ENCODE measurements around the gene BDNF. TPM values are rescaled to one million over a fixed set of nuclear protein-coding genes. Genes with fewer than 3 reads are reported as not detected.

Gene BDNF
- total and polyA plus RNA-seq, 4 donors = 0.75 to 6.2 (median 1.5) TPM

DNA sequence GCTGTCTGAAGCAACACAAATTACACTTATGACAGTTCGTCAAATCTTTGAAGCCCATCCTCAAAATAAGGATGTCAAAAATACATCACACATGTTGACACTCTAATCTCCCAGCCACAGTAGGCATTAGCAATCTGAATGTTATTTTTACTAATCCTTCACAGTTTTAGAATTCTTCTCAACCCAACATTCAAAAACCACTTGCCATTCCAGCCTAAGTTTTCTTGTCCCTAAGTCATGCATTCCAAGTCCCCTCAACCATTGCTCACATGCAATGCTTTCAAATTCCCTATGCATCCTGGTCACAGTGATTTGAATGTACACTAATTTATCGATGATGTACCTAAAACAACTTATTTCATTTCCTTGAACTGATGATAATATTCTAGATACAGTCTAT is 7.5 kb downstream of the BDNF start:
- WGBS, 2 donors = 95 to 96% methylated on average over 2 of the region's 2 CpGs
- intact Hi-C loops (cut with DNase I) = loop anchor here (10.0 kb wide), 2 partner anchors 412 to 1472 kb away; partner anchors contain the start of genes KIF18A (in 1 of the 2) and METTL15 (in 1 of the 2)
- Histone ChIP-seq H3K27ac (ENCODE audit: low read depth in 1 of 2, low read length in 2 of 2) (no peak overlapping the region), H3K4me1 (ENCODE audit: control insufficient read depth in 1 of 2, insufficient read depth in 2 of 2, low read length in 2 of 2) (no peaks in the 10 kb centered on the region), H3K27me3 (ENCODE audit: control insufficient read depth in 1 of 2, insufficient read depth in 2 of 2, low read length in 1 of 2) (no peaks in the 10 kb centered on the region), H3K9me3 (ENCODE audit: control insufficient read depth, low read length) (no peaks in the 10 kb centered on the region), H3K36me3 (ENCODE audit: control insufficient read depth in 1 of 2, insufficient read depth in 2 of 2, low read length in 1 of 2) (no peaks in the 10 kb centered on the region), H3K4me3 (ENCODE audit: low read length in 2 of 2) (no peak overlapping the region)
- ATAC-seq (ENCODE audit: low FRiP score) (no peak), DNase-seq (no peak)

DNA sequence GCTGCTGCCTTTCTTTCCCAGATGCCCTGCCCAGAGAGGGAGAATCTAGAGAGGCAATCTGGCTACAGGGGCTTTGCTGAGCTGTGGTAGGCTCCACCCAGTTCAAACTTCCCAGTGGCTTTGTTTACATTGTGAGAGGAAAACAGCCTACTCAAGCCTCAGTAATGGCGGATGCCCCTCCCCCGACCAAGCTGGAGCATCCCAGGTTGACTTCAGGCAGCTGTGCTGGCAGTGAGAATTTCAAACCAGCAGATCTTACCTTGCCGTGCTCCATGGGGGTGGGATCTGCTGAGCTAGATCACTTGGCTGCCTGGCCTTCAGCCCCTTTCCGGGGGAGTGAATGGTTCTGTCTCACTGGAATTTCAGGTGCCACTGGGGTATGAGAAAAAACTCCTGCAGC is 12.2 kb downstream of the BDNF start:
- 85 to 88% methylated on average over 4 of the region's 4 CpGs for WGBS, 2 donors
- Histone ChIP-seq H3K9me3 (ENCODE audit: control insufficient read depth, low read length) (no peaks in the 10 kb centered on the region), H3K4me1 (ENCODE audit: control insufficient read depth in 1 of 2, insufficient read depth in 2 of 2, low read length in 2 of 2) (peaks cover 0 to 1% of the 10 kb centered on the region in 2 donors), H3K36me3 (ENCODE audit: control insufficient read depth in 1 of 2, insufficient read depth in 2 of 2, low read length in 1 of 2) (no peaks in the 10 kb centered on the region), H3K4me3 (ENCODE audit: low read length in 2 of 2) (no peak overlapping the region), H3K27me3 (ENCODE audit: control insufficient read depth in 1 of 2, insufficient read depth in 2 of 2, low read length in 1 of 2) (no peaks in the 10 kb centered on the region), H3K27ac (ENCODE audit: low read depth in 1 of 2, low read length in 2 of 2) (no peak overlapping the region)
- intact Hi-C loops (cut with DNase I) = no loop called here
- ATAC-seq (ENCODE audit: low FRiP score) (no peak), DNase-seq (no peak)

DNA sequence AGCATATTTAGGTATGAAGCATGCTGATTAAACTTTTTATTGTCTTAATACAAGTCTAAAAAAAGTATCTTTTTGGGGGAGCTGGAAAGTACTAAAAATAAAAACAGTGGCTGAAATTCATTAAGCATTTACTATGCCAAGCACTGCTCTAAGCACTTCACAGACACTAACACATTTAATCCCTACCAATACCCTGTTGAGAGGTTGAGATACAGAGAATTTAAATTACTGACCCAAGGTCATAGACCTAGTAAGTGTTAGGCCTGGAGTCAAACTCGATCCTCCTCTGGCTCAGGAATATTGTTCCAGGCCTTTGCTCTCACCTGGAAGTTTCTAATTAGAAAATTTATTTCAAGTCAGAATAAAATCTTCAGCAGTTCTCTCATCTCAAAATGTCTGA is 18.6 kb downstream of the BDNF start:
- intact Hi-C loops (cut with DNase I) = no loop called here
- Histone ChIP-seq H3K27me3 (ENCODE audit: control insufficient read depth in 1 of 2, insufficient read depth in 2 of 2, low read length in 1 of 2) (no peaks in the 10 kb centered on the region), H3K36me3 (ENCODE audit: control insufficient read depth in 1 of 2, insufficient read depth in 2 of 2, low read length in 1 of 2) (no peaks in the 10 kb centered on the region), H3K27ac (ENCODE audit: low read depth in 1 of 2, low read length in 2 of 2) (no peak overlapping the region), H3K4me3 (ENCODE audit: low read length in 2 of 2) (no peak overlapping the region), H3K9me3 (ENCODE audit: control insufficient read depth, low read length) (no peaks in the 10 kb centered on the region), H3K4me1 (ENCODE audit: control insufficient read depth in 1 of 2, insufficient read depth in 2 of 2, low read length in 2 of 2) (peaks cover 0 to 1% of the 10 kb centered on the region in 2 donors)
- WGBS, 2 donors = 82 to 87% methylated on average over 1 of the region's 1 CpG
- ATAC-seq (ENCODE audit: low FRiP score) (no peak), DNase-seq (no peak)

DNA sequence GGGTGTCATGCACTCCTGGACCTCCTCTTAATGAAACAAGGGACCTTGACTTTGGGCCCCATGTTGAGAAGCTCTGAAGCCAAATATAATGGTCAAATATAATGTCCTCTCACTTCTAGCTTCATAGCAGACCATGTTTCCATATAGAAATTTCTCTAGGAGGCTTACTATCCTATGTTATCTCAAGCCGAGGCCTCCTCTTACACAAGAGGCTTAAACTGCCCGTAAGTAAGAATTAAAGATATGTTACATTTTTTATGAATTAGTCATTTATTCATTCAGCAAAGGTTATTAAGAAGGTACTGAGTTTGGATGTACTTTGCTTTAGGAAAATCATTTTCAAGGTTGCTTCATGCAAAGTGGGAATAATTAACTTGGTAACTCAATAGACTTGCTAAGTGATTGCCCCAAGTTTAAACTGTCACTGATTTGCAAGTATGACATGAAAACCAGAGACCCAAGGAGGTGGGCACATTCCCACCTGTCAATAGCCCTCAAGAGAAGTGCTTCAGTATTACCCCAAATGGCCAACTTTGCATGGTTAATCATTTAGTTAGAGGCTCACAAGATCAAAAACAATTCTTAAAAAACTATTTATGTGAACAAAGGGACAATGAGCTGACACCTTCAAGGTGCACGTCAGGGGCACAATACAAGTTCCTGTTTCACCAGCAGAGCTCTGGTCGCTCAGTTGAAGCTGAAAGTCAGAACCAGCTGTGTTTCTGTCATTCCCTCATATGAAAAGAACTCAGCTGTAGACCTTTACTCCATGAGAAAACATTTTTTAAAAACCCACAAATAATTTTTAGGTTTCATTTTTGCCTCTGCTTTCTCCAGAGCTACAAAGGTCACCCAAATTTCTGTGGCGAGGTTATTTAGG is 20.9 kb downstream of the BDNF start:
- Histone ChIP-seq H3K9me3 (ENCODE audit: control insufficient read depth, low read length) (no peaks in the 10 kb centered on the region), H3K4me3 (ENCODE audit: low read length in 2 of 2) (no peak overlapping the region), H3K27me3 (ENCODE audit: control insufficient read depth in 1 of 2, insufficient read depth in 2 of 2, low read length in 1 of 2) (no peaks in the 10 kb centered on the region), H3K27ac (ENCODE audit: low read depth in 1 of 2, low read length in 2 of 2) (no peak overlapping the region), H3K36me3 (ENCODE audit: control insufficient read depth in 1 of 2, insufficient read depth in 2 of 2, low read length in 1 of 2) (no peaks in the 10 kb centered on the region), H3K4me1 (ENCODE audit: control insufficient read depth in 1 of 2, insufficient read depth in 2 of 2, low read length in 2 of 2) (no peaks in the 10 kb centered on the region)
- intact Hi-C loops (cut with DNase I) = no loop called here
- ATAC-seq (ENCODE audit: low FRiP score) (no peak), DNase-seq (no peak)
- 86 to 88% methylated on average over 5 of the region's 5 CpGs for WGBS, 2 donors

DNA sequence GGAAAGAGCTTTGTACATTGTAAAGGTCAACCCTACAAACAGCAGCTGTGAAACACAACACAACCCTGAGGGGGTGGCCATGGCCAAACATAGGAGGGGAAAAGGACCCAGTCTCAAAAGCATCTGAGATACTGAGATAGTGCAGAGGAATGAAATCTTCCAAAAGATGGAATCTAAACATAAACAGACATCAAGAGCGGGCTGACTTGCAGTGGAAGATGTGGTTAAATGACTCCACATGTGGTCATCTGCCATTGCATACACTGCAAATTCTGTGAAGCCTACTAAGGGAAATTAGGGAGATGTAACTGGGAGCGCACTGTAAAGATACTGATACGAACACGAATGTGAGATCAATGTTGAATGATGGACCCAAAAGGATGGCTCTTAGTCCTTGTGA is 22.0 kb downstream of the BDNF start:
- H3K4me3 ChIP-seq (ENCODE audit: low read length in 2 of 2) = no peak overlapping the region
- DNase-seq (no peak), ATAC-seq (ENCODE audit: low FRiP score) (no peak)
- no peak overlapping the region for H3K27ac ChIP-seq (ENCODE audit: low read depth in 1 of 2, low read length in 2 of 2)
- H3K4me1 ChIP-seq (ENCODE audit: control insufficient read depth in 1 of 2, insufficient read depth in 2 of 2, low read length in 2 of 2) = no peaks in the 10 kb centered on the region
- no peaks in the 10 kb centered on the region for H3K27me3 ChIP-seq (ENCODE audit: control insufficient read depth in 1 of 2, insufficient read depth in 2 of 2, low read length in 1 of 2)
- no peaks in the 10 kb centered on the region for H3K9me3 ChIP-seq (ENCODE audit: control insufficient read depth, low read length)
- 73 to 83% methylated on average over 4 of the region's 4 CpGs for whole genome bisulfite sequencing, 2 donors
- intact Hi-C loops (cut with DNase I) = no loop called here
- H3K36me3 ChIP-seq (ENCODE audit: control insufficient read depth in 1 of 2, insufficient read depth in 2 of 2, low read length in 1 of 2) = no peaks in the 10 kb centered on the region

DNA sequence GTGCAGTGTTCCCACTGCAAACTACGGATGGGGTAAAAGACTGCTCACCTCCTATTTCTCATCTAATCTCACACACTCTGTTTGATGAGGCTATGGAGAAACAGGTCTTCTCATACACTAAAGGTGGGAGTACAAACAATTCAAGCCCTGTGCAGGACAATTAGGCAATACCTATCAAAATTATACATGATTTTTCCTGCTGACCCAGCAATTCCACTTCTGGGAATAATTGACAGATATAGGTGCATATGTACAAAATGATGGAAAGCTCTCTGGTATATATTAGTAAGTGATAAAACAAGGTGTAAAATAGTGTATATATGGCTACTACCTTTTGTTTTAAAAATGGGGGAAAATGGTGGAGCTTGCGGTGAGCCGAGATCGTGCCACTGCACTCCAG is 23.1 kb downstream of the BDNF start:
- WGBS, 2 donors = 96 to 98% methylated on average over 4 of the region's 4 CpGs
- no peaks in the 10 kb centered on the region for H3K27me3 ChIP-seq (ENCODE audit: control insufficient read depth in 1 of 2, insufficient read depth in 2 of 2, low read length in 1 of 2)
- DNase-seq (no peak), ATAC-seq (ENCODE audit: low FRiP score) (no peak)
- H3K4me1 ChIP-seq (ENCODE audit: control insufficient read depth in 1 of 2, insufficient read depth in 2 of 2, low read length in 2 of 2) = no peaks in the 10 kb centered on the region
- intact Hi-C loops (cut with DNase I) = no loop called here
- H3K36me3 ChIP-seq (ENCODE audit: control insufficient read depth in 1 of 2, insufficient read depth in 2 of 2, low read length in 1 of 2) = no peaks in the 10 kb centered on the region
- H3K27ac ChIP-seq (ENCODE audit: low read depth in 1 of 2, low read length in 2 of 2) = no peak overlapping the region
- H3K9me3 ChIP-seq (ENCODE audit: control insufficient read depth, low read length) = no peaks in the 10 kb centered on the region
- H3K4me3 ChIP-seq (ENCODE audit: low read length in 2 of 2) = no peak overlapping the region

DNA sequence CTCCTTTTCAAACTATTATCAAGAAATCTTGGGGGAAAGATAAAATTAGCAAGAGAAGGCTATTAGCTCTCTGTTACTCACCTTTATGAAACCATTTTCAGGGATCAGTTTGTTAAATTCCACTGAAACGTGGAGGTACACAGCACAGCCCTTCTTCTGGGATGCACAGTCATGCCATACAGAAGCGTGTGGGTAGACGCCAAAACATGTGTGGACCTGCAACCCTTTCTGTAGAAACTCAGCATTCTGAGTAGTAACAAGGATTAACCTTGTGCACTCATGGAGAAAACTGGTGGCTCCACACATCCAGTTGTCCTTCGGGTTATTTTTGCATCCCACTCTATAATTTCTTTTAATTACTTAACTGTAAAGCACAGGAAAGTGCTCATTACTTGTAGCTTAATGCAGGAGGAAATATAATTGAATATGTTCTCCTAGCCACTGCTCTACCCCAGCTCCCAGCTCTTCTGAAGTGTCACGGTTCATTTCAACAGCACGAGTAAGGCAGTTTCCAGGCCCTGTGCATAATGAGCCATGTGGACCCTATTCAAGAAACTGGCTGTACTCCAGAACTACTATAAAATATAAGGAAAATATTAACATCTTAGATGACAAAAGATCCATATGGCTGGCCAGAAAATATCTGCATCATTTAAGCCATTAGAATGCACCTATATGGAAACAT is 26.1 kb downstream of the BDNF start:
- H3K4me3 ChIP-seq (ENCODE audit: low read length in 2 of 2) = no peak overlapping the region
- H3K4me1 ChIP-seq (ENCODE audit: control insufficient read depth in 1 of 2, insufficient read depth in 2 of 2, low read length in 2 of 2) = no peaks in the 10 kb centered on the region
- 86% methylated on average over 6 of the region's 6 CpGs for WGBS, 2 donors
- H3K9me3 ChIP-seq (ENCODE audit: control insufficient read depth, low read length) = no peaks in the 10 kb centered on the region
- H3K27me3 ChIP-seq (ENCODE audit: control insufficient read depth in 1 of 2, insufficient read depth in 2 of 2, low read length in 1 of 2) = no peaks in the 10 kb centered on the region
- H3K27ac ChIP-seq (ENCODE audit: low read depth in 1 of 2, low read length in 2 of 2) = no peak overlapping the region
- DNase-seq (no peak), ATAC-seq (ENCODE audit: low FRiP score) (no peak)
- intact Hi-C loops (cut with DNase I) = no loop called here
- H3K36me3 ChIP-seq (ENCODE audit: control insufficient read depth in 1 of 2, insufficient read depth in 2 of 2, low read length in 1 of 2) = no peaks in the 10 kb centered on the region

DNA sequence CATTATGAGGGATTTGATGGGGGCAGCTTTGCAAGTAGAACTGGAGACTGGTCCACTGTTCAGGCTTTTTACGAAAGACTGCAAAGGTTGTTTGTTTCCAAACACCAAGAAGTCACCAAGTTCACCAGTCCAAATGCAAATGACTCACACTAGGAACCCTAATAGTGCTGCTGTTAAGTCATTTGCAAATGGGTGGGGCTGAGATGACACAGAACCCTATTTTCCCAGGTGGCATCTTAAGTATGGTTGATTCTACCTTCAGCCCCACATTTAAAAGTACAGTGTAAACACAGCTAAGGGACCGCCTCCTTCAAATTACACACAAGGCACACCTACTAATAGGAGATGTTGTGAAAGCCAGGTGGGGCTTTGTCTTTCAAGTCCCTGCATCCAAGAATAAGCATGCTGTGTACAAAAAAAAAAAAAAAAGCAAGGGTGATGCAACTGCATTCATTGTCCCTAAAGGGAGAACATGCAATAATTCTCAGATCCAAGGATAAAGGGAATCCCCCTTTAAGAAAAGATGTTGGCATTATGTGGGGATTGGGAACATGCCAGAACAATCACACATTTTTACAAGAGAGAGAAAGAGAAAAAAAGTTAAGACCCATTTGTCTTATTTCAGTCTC is 27.3 kb downstream of the BDNF start:
- intact Hi-C loops (cut with DNase I) = no loop called here
- no peaks in the 10 kb centered on the region for H3K27me3 ChIP-seq (ENCODE audit: control insufficient read depth in 1 of 2, insufficient read depth in 2 of 2, low read length in 1 of 2)
- no peaks in the 10 kb centered on the region for H3K4me1 ChIP-seq (ENCODE audit: control insufficient read depth in 1 of 2, insufficient read depth in 2 of 2, low read length in 2 of 2)
- H3K36me3 ChIP-seq (ENCODE audit: control insufficient read depth in 1 of 2, insufficient read depth in 2 of 2, low read length in 1 of 2) = no peaks in the 10 kb centered on the region
- no peak overlapping the region for H3K4me3 ChIP-seq (ENCODE audit: low read length in 2 of 2)
- no peaks in the 10 kb centered on the region for H3K9me3 ChIP-seq (ENCODE audit: control insufficient read depth, low read length)
- whole genome bisulfite sequencing, 2 donors = 95 to 98% methylated on average over 2 of the region's 2 CpGs
- DNase-seq (no peak), ATAC-seq (ENCODE audit: low FRiP score) (no peak)
- H3K27ac ChIP-seq (ENCODE audit: low read depth in 1 of 2, low read length in 2 of 2) = no peak overlapping the region
